Skeletal muscle tissue (tissue), 4 donors: ENCODE results near the gene THNSL1. TPM values are rescaled to one million over a fixed set of nuclear protein-coding genes. Genes with fewer than 3 reads are reported as not detected.

Experiments used
- H3K27ac ChIP-seq: one replicate; pipeline ENCODE4 v1.7.0; 2013; ENCODE audit warnings: mild to moderate bottlenecking, low read depth, low read length, inconsistent platforms
- H3K27me3 ChIP-seq, 3 donors: one replicate each; pipeline ENCODE4 v1.7.0; 2013; ENCODE audit warnings: low read length in 3 of 3; ENCODE audit not compliant: control insufficient read depth in 3 of 3, insufficient read depth in 3 of 3
- H3K36me3 ChIP-seq, 3 donors: one replicate each; pipeline ENCODE4 v1.7.0; 2013; ENCODE audit warnings: low read length in 3 of 3; ENCODE audit not compliant: control insufficient read depth in 3 of 3, insufficient read depth in 3 of 3
- H3K4me1 ChIP-seq, 3 donors: one replicate each; pipeline ENCODE4 v1.7.0; 2013; ENCODE audit warnings: low read length in 3 of 3, mild to moderate bottlenecking in 3 of 3; ENCODE audit not compliant: control insufficient read depth in 3 of 3, insufficient read depth in 3 of 3
- H3K4me3 ChIP-seq, 3 donors: one replicate each; pipeline ENCODE4 v1.7.0; 2013; ENCODE audit warnings: low read length in 3 of 3
- H3K9ac ChIP-seq, 3 donors: one replicate each; pipeline ENCODE4 v1.7.0; 2013; ENCODE audit warnings: low read length in 3 of 3, mild to moderate bottlenecking in 3 of 3, moderate library complexity in 2 of 3, low read depth in 1 of 3
- H3K9me3 ChIP-seq, 3 donors: one replicate each; pipeline ENCODE4 v1.7.0; 2013; ENCODE audit warnings: low read length in 3 of 3; ENCODE audit not compliant: control insufficient read depth in 3 of 3
- total RNA-seq: library from RNA; depleted of rRNA; stranded (reverse); fragments of >200 nt; gene quantifications from one replicate; pipeline ENCODE4 v1.2.3, GENCODE V29; 2014
- donor health status: Osteomylitis.

Gene THNSL1
- total RNA-seq, 1 donor from 2014 or later, result 6.8 TPM

DNA sequence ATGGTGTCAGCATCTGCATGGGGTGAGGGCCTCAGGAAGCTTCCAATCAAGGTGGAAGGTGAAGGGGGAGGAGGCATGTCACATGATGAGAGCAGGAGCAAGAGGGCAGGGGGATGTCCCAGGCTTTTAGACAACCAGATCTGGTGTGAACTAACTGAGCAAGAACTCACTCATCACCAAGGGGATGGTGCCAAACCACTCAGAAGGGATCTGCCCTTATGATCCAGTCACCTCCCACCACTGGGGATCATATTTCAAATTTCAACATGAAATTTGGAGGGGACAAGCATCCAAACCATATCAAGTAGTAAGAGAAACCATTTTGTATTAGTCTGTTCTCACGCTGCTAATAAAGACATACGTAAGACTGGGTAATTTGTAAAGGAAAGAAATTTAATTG lies 33.6 kb downstream of the THNSL1 start:
- H3K9me3 ChIP-seq, result no peaks in the 10 kb centered on the region
- no peaks in the 10 kb centered on the region for H3K4me1 ChIP-seq
- H3K27me3 ChIP-seq, result no peaks in the 10 kb centered on the region
- H3K9ac ChIP-seq, result no peak overlapping the region
- H3K4me3 ChIP-seq, result no peak overlapping the region
- no peaks in the 10 kb centered on the region for H3K36me3 ChIP-seq
- no peak overlapping the region for H3K27ac ChIP-seq

DNA sequence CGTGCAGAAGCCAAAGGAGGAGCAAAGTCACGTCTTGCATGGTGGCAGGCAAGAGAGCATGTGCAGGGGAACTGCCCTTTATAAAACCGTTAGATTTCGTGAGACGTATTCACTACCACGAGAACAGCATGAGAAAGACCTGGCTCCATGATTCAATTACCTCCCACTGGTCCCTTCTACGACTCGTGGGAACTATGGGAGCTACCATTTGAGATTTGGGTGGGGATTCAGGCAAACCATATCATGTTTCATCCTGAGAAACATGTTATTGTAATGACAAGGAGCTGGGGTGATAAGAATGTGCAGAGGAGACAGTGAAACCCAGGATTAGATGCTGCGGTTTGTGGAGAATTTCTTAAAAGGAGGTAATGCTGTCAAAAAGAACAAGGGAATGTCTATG lies 34.0 kb downstream of the THNSL1 start:
- Histone ChIP-seq H3K27me3 (no peaks in the 10 kb centered on the region), H3K9ac (no peak overlapping the region), H3K36me3 (no peaks in the 10 kb centered on the region), H3K27ac (no peak overlapping the region), H3K9me3 (no peaks in the 10 kb centered on the region), H3K4me3 (no peak overlapping the region), H3K4me1 (no peaks in the 10 kb centered on the region)

DNA sequence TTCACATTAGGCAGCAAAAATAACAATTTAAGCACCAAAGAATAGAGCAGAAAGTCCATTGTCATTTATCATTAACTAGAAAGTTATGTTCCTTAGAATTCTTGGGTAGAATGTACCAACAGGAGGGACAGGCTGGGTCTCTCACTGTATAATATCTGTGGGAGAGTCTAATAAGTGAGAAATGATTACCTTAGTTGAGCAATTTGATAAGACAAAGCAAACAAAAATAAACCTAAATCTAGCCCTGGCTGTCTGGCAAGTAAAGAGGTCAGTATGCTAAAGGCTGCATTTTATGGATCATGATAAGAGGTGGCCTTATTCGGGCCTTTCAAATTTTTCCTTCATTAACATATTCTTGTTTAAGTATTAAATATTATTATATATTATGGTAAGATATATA lies 35.6 kb downstream of the THNSL1 start:
- Histone ChIP-seq H3K27ac (no peak overlapping the region), H3K36me3 (no peaks in the 10 kb centered on the region), H3K4me1 (no peaks in the 10 kb centered on the region), H3K4me3 (no peak overlapping the region), H3K9ac (no peak overlapping the region), H3K27me3 (no peaks in the 10 kb centered on the region), H3K9me3 (no peaks in the 10 kb centered on the region)

DNA sequence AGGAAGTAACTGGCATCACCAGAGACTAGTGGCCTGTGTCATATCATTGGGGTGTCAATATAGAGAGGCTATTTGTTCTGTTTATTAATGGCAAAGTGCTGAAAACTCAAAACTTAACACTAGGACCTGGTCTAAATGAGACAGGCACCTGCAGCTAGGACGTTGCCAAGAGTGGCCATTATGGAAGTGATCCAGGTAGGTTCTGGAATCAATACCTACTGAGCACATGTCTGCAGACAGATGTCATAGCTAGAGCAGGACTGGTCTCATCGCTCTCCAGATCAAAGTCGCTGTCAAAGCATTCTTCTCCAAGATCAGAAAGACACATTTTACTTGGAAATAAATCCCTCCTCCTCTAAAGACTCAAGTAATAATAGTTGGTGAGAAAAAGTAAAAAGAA lies 40.3 kb downstream of the THNSL1 start:
- H3K36me3 ChIP-seq, result no peaks in the 10 kb centered on the region
- no peak overlapping the region for H3K9ac ChIP-seq
- H3K4me3 ChIP-seq, result no peak overlapping the region

DNA sequence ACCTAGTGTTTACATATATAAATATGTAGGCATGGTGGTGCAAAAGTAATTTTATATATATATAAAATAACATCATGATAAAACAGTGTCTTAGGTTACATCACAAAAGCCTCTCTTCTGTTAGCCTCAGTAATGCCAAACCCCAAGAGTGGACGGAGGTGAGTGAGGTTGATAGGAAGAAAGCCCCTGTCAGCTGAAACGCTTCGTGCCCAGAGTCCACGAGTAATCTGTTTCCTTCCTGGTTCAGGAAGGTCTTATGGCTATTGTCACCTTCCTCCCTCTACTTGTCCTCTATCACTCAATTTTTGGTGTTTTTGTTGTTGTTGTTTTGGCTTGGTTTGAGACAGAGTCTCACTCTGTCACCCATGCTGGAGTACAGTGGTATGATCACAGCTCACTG lies 41.5 kb downstream of the THNSL1 start:
- no peaks in the 10 kb centered on the region for H3K36me3 ChIP-seq
- peaks cover 0 to 8% (median 5%) of the 10 kb centered on the region in 3 donors for H3K4me1 ChIP-seq
- H3K9ac ChIP-seq, result no peak overlapping the region
- no peak overlapping the region for H3K4me3 ChIP-seq
- H3K9me3 ChIP-seq, result no peaks in the 10 kb centered on the region
- no peaks in the 10 kb centered on the region for H3K27me3 ChIP-seq
- no peak overlapping the region for H3K27ac ChIP-seq

More for the DNA sequence above, 40.3 kb downstream of the THNSL1 start:
- Histone ChIP-seq H3K9me3 (no peaks in the 10 kb centered on the region), H3K27me3 (no peaks in the 10 kb centered on the region), H3K4me1 (no peaks in the 10 kb centered on the region), H3K27ac (no peak overlapping the region)

DNA sequence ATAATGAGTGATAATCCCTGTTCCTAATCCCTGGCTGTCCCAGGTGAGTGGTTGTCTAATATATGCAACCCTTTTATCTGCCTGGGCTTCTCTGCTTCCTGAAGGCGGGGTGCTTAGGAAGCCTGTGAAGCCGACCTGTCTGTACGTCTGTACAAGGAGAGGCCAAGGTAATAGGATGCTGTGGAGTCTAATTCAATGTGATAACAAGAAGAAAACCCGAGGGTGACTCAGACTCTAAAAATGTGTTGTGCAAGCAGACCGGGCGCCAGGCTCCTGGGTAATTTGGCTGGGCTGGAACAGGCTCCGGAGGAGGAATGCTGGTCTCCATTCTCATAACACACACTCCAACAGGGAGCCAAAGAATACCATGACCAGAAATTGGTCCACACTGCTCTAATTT lies 43.6 kb downstream of the THNSL1 start:
- Histone ChIP-seq H3K4me3 (no peak overlapping the region), H3K4me1 (peaks cover 0 to 8% (median 5%) of the 10 kb centered on the region in 3 donors), H3K27me3 (no peaks in the 10 kb centered on the region), H3K36me3 (no peaks in the 10 kb centered on the region), H3K9ac (no peak overlapping the region), H3K27ac (no peak overlapping the region), H3K9me3 (no peaks in the 10 kb centered on the region)

DNA sequence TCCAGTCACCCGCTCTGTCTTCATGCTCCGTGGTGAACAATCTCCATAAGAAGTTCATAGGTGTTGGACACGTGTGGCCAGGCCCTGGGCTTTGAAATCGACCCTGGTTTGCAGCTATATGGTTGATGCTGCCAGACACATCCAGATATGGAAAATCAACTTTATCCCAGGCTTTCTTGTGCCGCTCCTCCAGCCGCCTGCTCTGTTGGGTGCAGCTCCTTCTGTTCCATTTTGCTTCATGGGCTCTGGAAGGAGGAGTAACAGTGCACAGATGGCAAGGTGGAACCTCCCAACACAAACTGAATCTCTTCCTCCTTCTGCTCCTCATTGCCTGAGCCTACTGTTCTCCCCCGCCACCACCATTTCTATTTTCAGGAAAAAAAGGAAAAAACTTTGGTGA lies 44.7 kb downstream of the THNSL1 start:
- H3K9ac ChIP-seq, result no peak overlapping the region
- no peaks in the 10 kb centered on the region for H3K36me3 ChIP-seq
- no peak overlapping the region for H3K4me3 ChIP-seq

DNA sequence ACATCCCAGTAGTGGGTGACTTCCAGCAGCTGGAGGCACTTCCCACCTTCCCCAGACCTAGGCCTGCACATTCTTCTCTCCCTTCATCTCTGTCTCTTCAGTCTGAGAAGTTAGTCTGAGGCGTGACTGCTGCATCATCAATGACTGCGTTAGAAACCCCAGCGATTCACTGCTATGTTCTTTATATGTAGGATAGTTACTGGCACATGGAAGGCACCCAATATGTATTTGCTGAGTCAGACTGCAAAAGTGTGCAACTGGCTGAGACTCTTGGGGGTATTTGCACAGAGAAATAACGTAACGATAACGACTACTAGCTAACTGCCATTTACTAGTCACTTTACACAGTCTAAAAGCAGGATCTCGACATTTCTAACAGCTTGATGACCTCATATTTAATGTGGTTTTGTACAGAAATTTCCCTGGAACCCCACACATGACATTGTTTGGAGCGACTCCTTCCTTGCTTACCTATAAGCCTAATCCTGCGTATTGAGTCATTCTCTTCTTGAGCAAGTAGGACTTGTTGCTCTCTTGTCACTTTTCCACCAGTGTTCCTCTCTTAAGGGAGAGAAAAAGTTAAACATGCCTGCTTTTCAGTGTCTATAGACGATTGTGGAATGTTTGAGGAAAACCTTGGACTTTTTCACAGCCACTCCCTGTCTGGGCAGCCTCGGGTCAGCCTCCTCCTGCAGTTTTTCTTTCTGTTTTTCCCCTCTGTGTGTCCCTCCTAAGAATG lies 45.5 kb downstream of the THNSL1 start:
- H3K9me3 ChIP-seq, result no peaks in the 10 kb centered on the region
- H3K4me3 ChIP-seq, result peak overlapping the region in 2 of 3 donors; percentile 4 to 45
- peaks cover 0 to 8% (median 5%) of the 10 kb centered on the region in 3 donors for H3K4me1 ChIP-seq
- H3K27ac ChIP-seq, result peak overlapping the region; percentile 54
- no peaks in the 10 kb centered on the region for H3K36me3 ChIP-seq
- H3K9ac ChIP-seq, result peak overlapping the region in 1 of 3 donors; percentile 8
- H3K27me3 ChIP-seq, result no peaks in the 10 kb centered on the region

More for the DNA sequence above, 44.7 kb downstream of the THNSL1 start:
- no peak overlapping the region for H3K27ac ChIP-seq
- peaks cover 0 to 8% (median 5%) of the 10 kb centered on the region in 3 donors for H3K4me1 ChIP-seq
- H3K9me3 ChIP-seq, result no peaks in the 10 kb centered on the region
- no peaks in the 10 kb centered on the region for H3K27me3 ChIP-seq

DNA sequence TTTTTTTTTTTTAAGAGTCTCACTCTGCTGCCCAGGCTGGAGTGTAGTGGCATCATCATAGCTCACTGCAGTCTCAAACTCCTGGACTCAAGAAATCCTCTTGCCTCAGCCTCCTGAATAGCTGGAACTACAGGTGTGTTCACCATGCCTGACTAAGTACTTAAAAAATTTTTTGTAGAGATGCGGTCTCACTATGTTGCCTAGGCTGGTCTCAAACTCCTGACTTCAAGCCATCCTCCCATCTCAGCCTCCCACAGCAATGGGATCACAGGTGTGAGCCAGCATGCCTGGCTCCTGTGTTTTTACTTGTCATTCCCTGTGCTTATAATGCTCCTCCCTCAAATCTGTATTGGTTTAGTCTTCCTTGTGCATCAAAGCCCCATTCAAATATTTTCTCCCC lies 46.7 kb downstream of the THNSL1 start:
- Histone ChIP-seq H3K4me3 (no peak overlapping the region), H3K9ac (no peak overlapping the region), H3K9me3 (no peaks in the 10 kb centered on the region), H3K4me1 (peaks cover 0 to 8% (median 5%) of the 10 kb centered on the region in 3 donors), H3K27me3 (no peaks in the 10 kb centered on the region), H3K36me3 (no peaks in the 10 kb centered on the region), H3K27ac (peak overlapping the region; percentile 25)

DNA sequence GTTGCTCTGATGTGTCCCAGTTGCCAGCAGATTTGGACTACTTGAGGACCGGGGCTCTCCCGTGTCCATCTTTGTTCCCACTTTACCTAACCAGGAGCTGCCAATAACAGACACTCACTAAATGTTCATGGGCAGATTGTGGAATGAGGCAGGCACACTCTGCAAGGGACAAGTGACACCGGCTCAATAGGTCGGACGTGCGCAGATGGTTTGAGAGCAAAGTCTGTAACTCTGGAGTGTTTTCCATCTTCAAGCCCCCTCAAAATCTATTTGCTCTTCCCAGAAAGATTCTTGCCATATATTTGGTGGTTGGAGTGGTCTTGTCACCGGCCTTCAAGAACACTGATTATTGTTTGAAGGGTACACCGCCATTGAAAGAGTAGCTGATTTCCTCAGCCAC lies 47.2 kb downstream of the THNSL1 start:
- Histone ChIP-seq H3K9me3 (no peaks in the 10 kb centered on the region), H3K4me1 (peaks cover 0 to 8% (median 5%) of the 10 kb centered on the region in 3 donors), H3K27ac (no peak overlapping the region), H3K36me3 (no peaks in the 10 kb centered on the region), H3K27me3 (no peaks in the 10 kb centered on the region), H3K9ac (no peak overlapping the region), H3K4me3 (no peak overlapping the region)
